Caco-2 (cell line): ENCODE results near the gene PATJ. TPM values are rescaled to one million over a fixed set of nuclear protein-coding genes. Genes with fewer than 3 reads are reported as not detected.

Experiments used
- BruUV-seq: library from RNA; stranded (reverse); fragments of 400-500 nt; replicated peaks from 2 replicates; lab custom pipeline; 2021; lab: Mats Ljungman, UMichigan
- CTCF ChIA-PET: fragments of 300-600 bp; sonication (Branson Sonifier 250); formaldehyde crosslinking; loops from one replicate; lab custom pipeline; 2022; ENCODE audit warnings: antibody characterized with exemption; lab: Charles Lee
- POLR2A ChIA-PET: fragments of 300-600 bp; sonication (Branson Sonifier 250); formaldehyde crosslinking; loops from one replicate; lab custom pipeline; 2022; ENCODE audit warnings: antibody characterized with exemption; lab: Charles Lee
- DNase-seq, 2 experiments: peaks; one replicate each; pipeline versions ENCODE4 v3.0.0 to v3.0.0-alpha.2; 2020 to 2022
- H3K27me3 ChIP-seq: replicated peaks from 2 replicates; pipeline ENCODE4 v1.6.0; 2011; ENCODE audit warnings: low read length; ENCODE audit not compliant: control insufficient read depth, insufficient read depth
- H3K36me3 ChIP-seq: 2 replicates; pipeline ENCODE4 v1.5.1; 2011; ENCODE audit warnings: low read length; ENCODE audit not compliant: control insufficient read depth, insufficient read depth
- H3K4me1 ChIP-seq: fragments of 250-450 bp; sonication (Bioruptor Pico); 2 replicates; pipeline ENCODE4 v1.5.1; 2020; ENCODE audit warnings: mild to moderate bottlenecking
- H3K4me3 ChIP-seq: 2 replicates; pipeline ENCODE4 v1.5.1; 2011; ENCODE audit warnings: low read depth, mild to moderate bottlenecking, control low read depth, low read length
- H3K9me3 ChIP-seq: fragments of 250-450 bp; sonication (Bioruptor Pico); 2 replicates; pipeline ENCODE4 v1.5.1; 2020; ENCODE audit warnings: mild to moderate bottlenecking, moderate library complexity
- H3K27ac Mint-ChIP-seq: one replicate; pipeline ENCODE4 v1.8.0; 2022; ENCODE audit warnings: mixed read lengths; ENCODE audit not compliant: unreplicated experiment
- H3K27me3 Mint-ChIP-seq: one replicate; pipeline ENCODE4 v1.8.0; 2022; ENCODE audit warnings: mixed read lengths; ENCODE audit not compliant: insufficient read depth, unreplicated experiment
- H3K36me3 Mint-ChIP-seq: one replicate; pipeline ENCODE4 v1.8.0; 2022; ENCODE audit warnings: mild to moderate bottlenecking, mixed read lengths; ENCODE audit not compliant: insufficient read depth, unreplicated experiment
- H3K4me1 Mint-ChIP-seq: one replicate; pipeline ENCODE4 v1.8.0; 2022; ENCODE audit warnings: low read depth, mixed read lengths; ENCODE audit not compliant: unreplicated experiment
- H3K4me3 Mint-ChIP-seq: one replicate; pipeline ENCODE4 v1.8.0; 2022; ENCODE audit warnings: mild to moderate bottlenecking, moderate library complexity, mixed read lengths; ENCODE audit not compliant: unreplicated experiment
- H3K9me3 Mint-ChIP-seq: one replicate; pipeline ENCODE4 v1.8.0; 2022; ENCODE audit warnings: mixed read lengths; ENCODE audit not compliant: unreplicated experiment
- CTCF ChIP-seq, 2 experiments: fragments of 200-600 bp in 1 of 2; IDR thresholded peaks; 1 replicate in 1 of 2; 2 replicates in 1 of 2; pipeline versions ENCODE4 v1.5.1 to v1.8.0; 2011 to 2022; ENCODE audit warnings: antibody characterized with exemption in 1 of 2, control low read depth in 1 of 2, inconsistent platforms in 1 of 2, low read depth in 1 of 2, low read length in 1 of 2, mild to moderate bottlenecking in 1 of 2, moderate library complexity in 1 of 2; ENCODE audit not compliant: insufficient read depth in 1 of 2, severe bottlenecking in 1 of 2, unreplicated experiment in 1 of 2
- intact Hi-C: fragments of 100-400 bp; cut with micrococcal nuclease; formaldehyde crosslinking; loops from one replicate; pipeline ENCODE4 v1.10.0; 2022; ENCODE audit not compliant: unreplicated experiment
- total RNA-seq: library from RNA; stranded (reverse); gene quantifications from 2 replicates; pipeline ENCODE4 v1.2.3, GENCODE V29; 2022

PATJ gene
- total RNA-seq, 1 experiment from 2014 or later: 31.6 TPM

- Histone ChIP-seq H3K27me3 (no peaks in the 10 kb centered on the region), H3K4me1 (no peaks in the 10 kb centered on the region), H3K9me3 (no peaks in the 10 kb centered on the region), H3K4me3 (no peak overlapping the region), H3K36me3 (no peaks in the 10 kb centered on the region)
- H3K27ac Mint-ChIP-seq: no peak overlapping the region
- no peaks in the 10 kb centered on the region for H3K4me1 Mint-ChIP-seq
- H3K4me3 Mint-ChIP-seq: no peak overlapping the region
- no TSS peak for BruUV-seq
- no peaks in the 10 kb centered on the region for H3K27me3 Mint-ChIP-seq
- ChIA-PET CTCF (no interaction called here), POLR2A (no interaction called here)
- H3K36me3 Mint-ChIP-seq: no peaks in the 10 kb centered on the region
- TF ChIP-seq CTCF (IDR thresholded peaks at IDR 0.05; ENCODE audit: insufficient read depth in 1 of 2, low read depth in 1 of 2, low read length in 1 of 2, severe bottlenecking in 1 of 2, unreplicated experiment in 1 of 2): no peak
- H3K9me3 Mint-ChIP-seq: peaks cover 32% of the 10 kb centered on the region
- intact Hi-C loops: no loop called here
- DNase-seq: no peak
Observed at GRCh38 chr1:62207187-62207586, 464.9 kb downstream of the PATJ start.

GRCh38 chr1:62208087-62208486, 465.8 kb downstream of the PATJ start:
- H3K27ac Mint-ChIP-seq: no peak overlapping the region
- no peaks in the 10 kb centered on the region for H3K27me3 Mint-ChIP-seq
- DNase-seq: no peak
- no peak overlapping the region for H3K4me3 ChIP-seq
- BruUV-seq: no TSS peak
- H3K36me3 Mint-ChIP-seq: no peaks in the 10 kb centered on the region
- H3K9me3 Mint-ChIP-seq: peaks cover 32% of the 10 kb centered on the region
- no peaks in the 10 kb centered on the region for H3K9me3 ChIP-seq
- ChIA-PET CTCF (no interaction called here), POLR2A (no interaction called here)
- no peaks in the 10 kb centered on the region for H3K4me1 ChIP-seq
- no peaks in the 10 kb centered on the region for H3K36me3 ChIP-seq
- H3K27me3 ChIP-seq: no peaks in the 10 kb centered on the region
- no peak overlapping the region for H3K4me3 Mint-ChIP-seq
- H3K4me1 Mint-ChIP-seq: no peaks in the 10 kb centered on the region
- no peak for TF ChIP-seq CTCF (IDR thresholded peaks at IDR 0.05; ENCODE audit: insufficient read depth in 1 of 2, low read depth in 1 of 2, low read length in 1 of 2, severe bottlenecking in 1 of 2, unreplicated experiment in 1 of 2)
- intact Hi-C loops: no loop called here

DNA sequence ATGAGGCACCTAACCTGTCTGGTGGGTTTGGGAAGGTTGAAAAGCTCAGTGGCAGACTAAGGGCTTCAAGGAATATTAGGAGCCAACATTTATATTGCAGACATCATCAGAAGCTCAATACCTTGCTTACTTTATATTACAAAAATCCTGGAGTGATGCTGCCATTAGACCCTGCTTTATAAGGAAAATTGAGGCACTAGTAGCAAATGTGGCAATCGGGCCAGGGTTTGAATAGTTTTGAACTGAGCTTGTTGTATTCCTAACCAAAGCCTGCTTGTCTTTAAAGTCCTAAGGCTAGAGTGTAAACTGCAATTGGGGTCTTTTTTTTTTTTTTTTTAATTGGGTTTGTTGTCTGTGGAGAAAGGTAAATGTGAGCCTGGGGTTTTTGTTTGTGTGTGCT, 466.7 kb downstream of the PATJ start:
- Histone ChIP-seq H3K27me3 (no peaks in the 10 kb centered on the region), H3K36me3 (no peaks in the 10 kb centered on the region), H3K4me1 (no peaks in the 10 kb centered on the region), H3K4me3 (no peak overlapping the region), H3K9me3 (no peaks in the 10 kb centered on the region)
- intact Hi-C loops: no loop called here
- Mint-ChIP-seq H3K4me3 (no peak overlapping the region), H3K27me3 (no peaks in the 10 kb centered on the region), H3K36me3 (no peaks in the 10 kb centered on the region), H3K4me1 (no peaks in the 10 kb centered on the region), H3K27ac (no peak overlapping the region), H3K9me3 (peaks cover 32% of the 10 kb centered on the region)
- CTCF ChIA-PET: interaction anchor here (0.6 kb wide), 1 partner anchor 71 kb away, joined by 3 read pairs; no protein-coding TSS in a partner anchor
- POLR2A ChIA-PET: no interaction called here
- BruUV-seq: no TSS peak
- TF ChIP-seq CTCF (IDR thresholded peaks at IDR 0.05; ENCODE audit: insufficient read depth in 1 of 2, low read depth in 1 of 2, low read length in 1 of 2, severe bottlenecking in 1 of 2, unreplicated experiment in 1 of 2): no peak
- DNase-seq: no peak
